GM19452 (cell line): ENCODE measurements around the gene BTG1.
A peak's percentile ranks its signal among the peaks of the same experiment; 100 is the strongest.
"Not testable (repeated sequence)": the region's sequence is repeated elsewhere in the genome, so short reads cannot be mapped to it uniquely, and the experiment has no call there.

Experiments used
- ATAC-seq: cut with Tn5 transposase; IDR thresholded peaks from one replicate; pipeline ENCODE4 v1.9.1; 2021; ENCODE audit not compliant: unreplicated experiment

BTG1 gene

DNA sequence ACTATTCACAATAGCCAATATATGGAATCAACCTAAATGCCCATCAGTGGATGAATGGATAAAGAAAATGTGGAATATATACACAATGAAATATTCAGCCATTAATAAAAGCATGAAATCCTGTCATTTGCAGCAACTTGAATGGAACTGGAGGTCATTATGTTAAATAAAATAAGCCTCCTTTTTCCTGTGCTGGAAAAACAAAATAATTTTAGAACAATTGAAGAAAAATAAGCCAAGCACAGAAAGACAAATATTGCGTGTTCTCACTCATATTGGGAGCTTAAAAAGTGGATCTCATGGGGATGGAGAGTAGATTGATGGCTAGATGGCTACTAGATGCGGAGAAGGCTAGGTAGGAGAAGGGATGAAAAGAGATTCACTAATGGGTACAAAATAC, 6.3 kb upstream of the BTG1 start:
- ATAC-seq = no peak

DNA sequence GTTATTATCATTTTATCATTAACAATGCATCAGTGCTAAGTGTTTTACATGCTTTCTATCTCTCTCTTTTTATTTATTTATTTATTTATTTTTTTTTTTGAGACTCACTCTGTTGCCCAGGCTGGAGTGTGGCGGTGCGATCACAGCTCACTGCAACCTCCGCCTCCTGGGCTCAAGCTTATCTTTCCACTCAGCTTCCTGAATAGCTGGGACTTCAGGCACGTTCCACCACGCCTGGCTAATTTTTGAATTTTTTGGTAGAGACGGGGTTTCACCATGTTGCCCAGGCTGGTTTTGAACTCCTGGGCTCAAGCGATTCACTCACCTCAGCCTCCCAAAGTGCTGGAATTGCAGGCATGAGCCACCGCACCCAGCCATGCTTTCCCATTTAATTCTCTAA, 3.9 kb upstream of the BTG1 start:
- no peak for ATAC-seq

DNA sequence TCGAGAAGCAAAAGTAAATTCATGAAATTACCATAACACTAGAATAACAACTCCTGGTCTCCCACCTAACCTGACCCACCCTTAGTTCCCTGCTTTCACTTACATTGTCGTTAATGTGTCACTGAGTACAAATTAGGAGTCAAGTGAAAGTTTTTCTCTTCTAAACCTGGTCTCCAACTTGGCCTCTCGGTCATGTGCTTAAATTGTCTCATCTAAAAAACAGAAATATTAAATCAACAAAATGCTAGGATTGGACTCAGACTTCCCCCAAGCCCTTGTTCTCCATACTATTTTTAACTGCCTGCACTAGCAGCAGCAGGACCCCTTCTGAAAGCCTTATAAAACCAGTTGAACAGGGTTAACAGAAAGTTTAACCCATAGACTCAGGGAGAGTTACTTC, 1.8 kb upstream of the BTG1 start:
- ATAC-seq = no peak

DNA sequence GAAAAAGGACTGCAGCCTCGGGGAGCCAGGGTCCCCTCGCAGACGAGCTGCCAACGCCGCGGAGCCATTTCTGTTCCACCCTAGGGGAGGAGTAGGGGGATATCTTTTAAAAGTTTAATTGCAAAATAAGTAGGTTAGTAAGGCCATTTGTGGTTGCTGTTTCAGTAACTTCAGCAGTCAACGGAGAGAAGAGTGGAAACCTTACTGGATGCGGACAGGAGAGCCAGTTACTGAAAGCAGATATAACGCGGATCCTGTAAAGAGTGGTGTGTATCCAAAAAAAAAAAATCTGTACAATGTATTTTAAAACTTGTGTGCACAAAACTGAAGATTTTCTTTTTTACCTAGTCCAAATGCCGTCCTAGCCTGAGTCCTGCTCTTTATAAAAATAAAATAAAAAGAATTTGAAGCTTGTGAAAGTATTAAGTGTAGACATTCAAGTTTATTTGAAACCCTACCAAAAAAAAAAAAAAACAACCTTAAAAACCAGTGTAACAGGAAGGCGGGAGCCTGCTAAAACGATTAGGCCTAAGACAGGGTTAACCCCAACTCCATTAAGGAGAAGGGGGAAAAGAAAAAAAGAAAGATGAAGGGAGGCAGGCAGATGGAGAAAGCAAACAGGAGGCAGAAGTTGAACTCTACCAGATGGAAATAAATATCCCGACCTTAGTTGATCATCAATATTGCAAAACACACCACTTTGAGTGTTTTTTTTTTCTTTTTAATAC, 1.0 kb upstream of the BTG1 start:
- ATAC-seq = no peak

DNA sequence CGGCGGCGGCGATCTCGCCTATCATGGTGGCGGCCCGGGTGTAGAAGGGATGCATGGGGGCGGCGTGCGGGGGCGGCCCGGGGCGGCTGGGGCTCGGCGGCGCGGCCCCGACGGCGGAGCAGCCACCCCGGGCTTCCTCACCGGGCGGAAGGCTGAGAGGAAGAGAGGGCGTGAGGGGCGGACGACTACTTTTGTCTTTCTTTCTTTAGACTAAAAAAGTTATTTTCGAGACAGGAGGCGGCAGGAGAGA, 240 bp downstream of the BTG1 start:
- ATAC-seq = no peak

DNA sequence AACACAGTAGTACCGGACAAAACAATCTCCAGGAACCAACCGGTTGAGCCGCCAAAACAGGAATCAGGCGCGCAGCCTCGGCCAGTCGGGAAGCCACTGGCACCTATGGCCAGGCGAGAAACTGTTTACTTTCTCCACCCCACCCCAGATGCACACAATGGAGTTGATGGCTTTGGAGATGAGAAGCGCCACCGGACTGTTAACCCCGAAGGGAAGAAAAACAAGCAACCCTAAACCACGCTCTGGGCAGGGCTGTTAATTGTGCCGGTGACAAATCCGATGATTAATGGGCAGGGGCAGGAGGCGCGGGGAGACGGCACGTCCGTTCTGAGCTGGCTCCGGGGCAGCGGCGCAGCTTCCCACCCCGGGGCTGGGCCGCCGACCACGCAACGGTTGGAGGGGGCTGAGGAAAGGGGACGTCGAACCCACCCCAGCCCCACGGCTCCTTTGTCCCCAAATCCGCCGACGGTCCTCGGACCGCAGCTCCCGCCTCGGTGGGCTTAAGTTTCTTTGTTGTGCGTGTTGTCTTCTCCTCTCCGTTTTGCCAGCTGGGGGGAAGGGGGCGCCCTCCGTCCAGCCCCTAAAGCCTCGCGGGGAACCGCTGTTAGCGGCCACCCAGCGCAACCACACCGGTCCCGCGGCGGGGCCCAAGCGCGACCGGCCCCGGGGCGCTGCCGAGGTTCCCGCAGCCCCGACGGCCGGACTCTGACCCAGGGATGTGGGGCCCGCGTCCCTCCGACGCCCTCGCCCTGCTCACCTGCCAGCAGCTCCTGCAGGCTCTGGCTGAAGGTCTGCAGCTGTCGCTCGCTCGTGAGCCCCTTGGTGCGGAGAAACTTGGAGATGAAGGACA, 790 bp downstream of the BTG1 start:
- ATAC-seq = peak; percentile 0

DNA sequence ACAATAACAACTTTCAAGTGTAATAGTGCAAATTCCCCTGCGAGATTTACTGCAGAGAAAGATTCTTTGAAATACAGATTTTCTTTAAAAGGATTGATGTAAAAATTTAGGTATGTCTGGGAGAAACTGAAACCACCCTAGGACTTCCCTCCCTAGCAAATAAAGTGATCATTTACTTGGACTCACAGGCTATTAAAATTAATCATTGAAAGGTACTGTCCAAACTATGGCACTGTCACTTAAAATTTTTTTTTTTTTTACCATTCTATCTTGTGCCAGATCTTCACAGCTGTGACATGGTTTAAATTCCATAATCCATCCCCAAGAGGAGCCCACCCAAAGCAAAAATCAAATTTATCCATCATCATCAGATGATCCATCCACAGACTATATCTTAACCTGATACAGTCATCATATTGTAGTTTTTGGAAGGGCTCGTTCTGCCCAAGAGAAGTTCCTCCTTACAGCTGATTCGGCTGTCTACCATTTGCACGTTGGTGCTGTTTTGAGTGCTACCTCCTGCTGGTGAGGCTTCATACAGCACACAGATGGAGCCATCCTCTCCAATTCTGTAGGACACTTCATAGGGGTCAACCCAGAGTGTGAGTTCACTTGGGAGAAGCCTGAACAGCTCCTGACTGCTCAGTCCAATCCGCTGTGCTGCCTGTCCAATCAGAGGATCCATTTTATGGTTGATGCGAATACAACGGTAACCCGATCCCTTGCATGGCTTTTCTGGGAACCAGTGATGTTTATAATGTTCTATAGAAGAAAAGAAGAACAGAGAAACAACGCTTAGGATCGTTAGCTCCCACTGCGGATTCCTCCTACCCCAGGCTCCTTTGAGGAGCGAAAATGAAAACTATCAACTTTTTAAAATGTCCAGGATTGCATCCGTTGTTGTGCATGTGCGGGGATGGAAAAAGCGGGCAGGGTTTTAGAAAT, 1.7 kb downstream of the BTG1 start:
- ATAC-seq = peak; percentile 21

DNA sequence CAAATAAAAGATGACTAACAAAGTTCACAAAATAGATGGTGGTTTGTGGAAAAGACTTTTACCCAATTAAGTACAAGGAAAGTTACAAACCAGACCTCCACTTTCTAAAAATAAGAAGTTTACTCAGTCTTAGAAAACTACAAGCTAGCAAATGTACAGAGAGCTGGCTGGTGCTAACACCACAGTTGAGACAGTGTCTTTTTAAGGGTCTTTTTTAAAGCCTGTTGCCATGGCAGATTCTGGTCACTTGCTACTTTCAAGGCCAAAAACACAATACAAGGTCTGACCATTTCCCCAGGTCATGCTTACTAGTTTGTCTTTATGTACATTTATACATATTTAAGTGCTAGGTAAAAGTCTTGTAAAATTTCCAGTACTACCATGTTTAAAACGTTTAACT, 2.4 kb downstream of the BTG1 start:
- ATAC-seq = no peak

DNA sequence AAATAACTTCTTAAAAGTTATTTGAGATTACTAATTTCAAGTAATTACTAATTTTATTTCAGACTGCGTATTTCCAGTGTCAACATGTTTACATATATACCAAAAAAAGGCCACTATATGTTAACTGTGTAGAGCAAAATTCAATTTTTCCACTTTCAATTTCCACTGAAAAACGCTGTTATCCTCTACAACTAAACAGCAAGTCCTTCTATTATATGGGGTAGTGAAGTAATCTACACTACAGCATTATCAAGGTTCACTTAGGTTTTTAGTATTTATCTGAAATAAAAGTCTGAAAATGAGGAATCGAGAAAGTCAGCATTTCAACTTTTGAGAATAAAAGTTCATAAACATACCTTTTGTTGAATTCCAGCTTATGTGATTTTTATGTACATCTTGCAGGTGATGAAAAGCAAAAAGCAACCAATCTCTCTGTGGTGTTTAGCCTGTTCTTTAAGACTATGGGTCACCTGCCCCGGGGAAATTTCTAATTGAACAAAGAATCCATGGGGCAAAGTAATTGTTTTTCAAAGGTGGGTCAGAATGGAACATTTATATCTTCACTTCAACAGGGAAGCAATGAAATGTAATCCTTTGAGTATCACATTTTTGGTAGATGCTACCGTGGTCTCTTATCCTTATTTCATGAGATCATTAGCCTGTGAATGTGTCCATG, 3.3 kb downstream of the BTG1 start:
- ATAC-seq = no peak

DNA sequence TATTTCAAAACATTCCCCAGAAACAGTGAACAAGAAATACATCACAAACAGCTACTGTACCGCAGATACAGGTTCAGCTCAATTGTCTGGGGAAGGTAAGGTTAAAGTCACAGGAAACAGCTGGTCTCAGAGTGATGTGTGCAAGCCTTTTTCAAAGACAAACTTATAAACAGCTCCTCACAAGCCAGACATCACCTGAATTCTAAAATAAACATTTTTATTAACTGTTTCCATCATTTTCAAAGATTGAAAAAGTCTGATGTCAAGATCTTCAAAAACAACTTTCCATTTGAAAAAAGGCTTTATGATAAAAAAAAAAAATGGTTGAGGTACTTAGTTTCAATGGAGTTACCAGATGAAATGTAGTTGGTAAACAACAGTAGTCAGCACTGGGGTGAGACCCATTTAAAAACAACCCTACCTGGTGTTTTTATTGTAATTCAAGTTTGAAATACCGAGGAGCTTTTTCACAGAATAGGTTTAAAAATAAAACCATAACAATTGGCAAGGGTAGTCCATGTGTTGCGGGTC, 4.0 kb downstream of the BTG1 start:
- no peak for ATAC-seq

DNA sequence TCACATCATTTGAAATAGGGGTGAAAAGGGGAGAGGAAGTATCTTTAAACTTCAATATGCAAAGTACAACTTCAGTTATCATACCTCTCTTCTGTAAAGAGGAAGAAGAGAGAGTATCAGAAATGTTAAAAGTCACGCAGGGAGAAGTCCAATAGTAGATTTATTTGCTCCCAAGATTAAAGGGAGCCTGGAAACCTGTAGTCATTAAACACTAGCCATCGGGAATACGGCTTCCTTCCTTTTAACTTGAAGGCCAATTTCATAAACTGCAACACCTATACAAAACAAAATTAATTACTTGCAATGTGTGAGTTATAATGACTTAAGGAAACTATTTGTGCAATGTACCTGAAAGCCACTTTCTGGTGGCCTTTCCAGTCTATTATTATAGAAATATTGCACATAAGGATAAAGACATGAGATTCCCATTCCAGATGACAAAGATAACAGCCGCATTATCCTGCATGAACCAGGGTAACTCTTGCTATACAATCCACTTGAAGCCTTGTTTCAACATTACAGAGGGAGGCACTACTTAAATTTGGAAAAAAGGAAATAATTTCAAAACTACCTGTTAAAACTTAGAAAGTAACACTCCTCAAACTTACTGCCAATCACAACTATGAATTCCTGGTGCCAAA, 4.6 kb downstream of the BTG1 start:
- ATAC-seq = no peak

DNA sequence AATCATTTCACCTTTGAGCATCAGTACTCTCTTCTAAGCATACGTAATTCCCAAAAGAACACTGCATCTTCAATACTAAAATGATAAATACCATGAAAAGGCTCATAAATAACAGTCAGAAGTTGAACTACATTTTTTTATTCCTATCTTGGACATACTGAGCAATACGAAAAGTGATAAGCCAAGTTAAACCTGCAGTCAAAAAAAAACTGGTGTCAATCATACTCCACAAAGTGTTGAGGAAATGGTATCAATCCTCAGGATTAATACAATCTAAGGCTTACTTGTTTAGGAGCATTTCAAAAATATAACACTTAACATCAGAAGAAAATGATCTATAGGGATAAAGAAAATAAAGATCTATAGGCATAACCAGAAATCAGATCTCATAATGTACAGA, 5.5 kb downstream of the BTG1 start:
- no peak for ATAC-seq

DNA sequence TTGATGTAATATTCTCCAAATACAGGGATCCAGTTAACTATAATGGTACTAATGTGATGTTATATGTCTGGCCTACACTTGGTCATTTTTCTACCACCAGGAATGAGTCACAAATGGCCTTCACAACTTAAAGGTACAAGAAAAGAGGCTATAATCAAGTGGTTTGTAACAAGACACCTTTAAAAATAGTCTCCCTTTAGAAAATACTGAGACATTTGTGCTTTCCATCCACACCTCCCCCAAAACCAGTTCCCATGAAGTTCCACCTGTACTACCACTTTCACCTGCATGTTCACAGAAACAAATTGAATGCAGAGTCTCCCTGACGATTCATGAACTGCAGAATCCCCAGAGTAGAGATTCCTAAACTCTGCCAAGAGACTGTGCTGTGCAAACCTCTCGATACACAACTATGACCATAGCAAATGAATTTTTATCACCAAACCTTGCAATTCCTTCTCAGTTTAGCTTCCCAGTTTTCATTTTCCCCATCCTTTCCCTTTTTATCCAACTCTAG, 6.0 kb downstream of the BTG1 start:
- ATAC-seq = no peak

DNA sequence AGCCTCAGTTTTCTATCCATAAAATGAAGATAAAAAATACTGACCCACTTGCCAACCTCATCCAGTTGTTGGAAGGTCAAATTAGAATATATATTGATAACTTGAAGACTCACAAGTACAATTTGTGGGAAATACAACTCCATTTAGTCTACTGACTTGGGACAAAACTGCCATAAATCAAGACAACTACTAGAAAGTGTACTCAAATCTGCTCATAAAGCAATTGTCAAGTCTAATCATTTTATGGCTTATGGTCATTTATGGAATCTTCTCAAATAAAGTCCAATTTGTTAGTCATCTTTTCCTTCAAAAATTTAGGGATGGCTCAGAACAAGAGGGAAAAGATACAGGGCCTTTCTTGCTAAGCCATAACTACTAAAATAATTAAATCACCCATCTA, 7.0 kb downstream of the BTG1 start:
- ATAC-seq = no peak

DNA sequence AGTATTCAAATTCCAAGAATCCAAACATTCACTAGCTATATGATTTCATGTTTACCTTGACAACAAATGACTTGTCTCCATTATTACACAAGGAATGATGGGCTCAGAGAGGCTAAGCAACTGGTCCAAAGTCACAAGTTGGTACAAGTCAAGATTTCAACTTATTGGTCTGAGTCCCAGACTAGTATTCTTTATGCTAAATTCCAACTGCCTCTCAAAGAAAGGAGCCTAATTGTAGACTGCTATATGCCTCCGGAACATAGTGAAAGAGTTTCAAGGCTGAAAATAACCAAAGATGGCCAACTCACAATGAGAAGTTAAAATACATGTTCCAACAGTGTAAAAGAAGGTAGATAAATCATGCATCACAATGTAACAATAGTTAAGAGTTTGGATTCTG, 7.5 kb downstream of the BTG1 start:
- no peak for ATAC-seq

DNA sequence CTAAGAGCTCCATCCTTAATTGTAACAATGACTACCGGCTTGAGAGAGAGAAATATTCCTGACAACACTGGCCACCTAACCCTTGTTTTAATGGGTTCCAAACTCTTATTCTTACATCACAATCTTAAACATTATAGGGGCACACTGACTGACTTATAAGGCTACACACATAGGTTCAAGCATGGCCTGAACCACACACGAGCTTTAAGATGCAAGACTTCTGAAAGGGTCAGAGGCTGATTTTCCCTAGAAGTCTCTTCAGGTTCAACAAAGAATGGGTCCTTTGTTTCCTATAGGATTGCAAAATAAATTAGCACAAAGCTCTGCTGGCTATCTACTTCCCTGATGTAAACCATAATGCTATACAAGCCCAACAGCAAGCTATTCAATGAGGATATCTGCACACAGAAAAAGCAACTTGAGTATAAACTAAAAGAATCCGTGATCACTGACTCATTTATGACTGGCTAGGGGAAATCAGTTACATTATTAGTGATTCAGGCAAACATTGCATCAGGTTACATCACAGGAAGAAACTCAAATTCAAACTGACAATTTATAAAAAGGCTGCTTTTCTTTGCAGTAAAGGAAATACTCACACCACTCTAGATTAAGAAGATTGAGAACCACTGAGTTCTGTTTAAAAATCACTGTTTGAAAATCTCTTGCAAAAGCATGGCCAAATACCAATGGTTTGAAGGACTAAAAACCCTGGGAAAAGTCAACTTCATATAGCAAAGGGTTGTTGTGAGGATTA, 8.5 kb downstream of the BTG1 start:
- ATAC-seq = no peak

DNA sequence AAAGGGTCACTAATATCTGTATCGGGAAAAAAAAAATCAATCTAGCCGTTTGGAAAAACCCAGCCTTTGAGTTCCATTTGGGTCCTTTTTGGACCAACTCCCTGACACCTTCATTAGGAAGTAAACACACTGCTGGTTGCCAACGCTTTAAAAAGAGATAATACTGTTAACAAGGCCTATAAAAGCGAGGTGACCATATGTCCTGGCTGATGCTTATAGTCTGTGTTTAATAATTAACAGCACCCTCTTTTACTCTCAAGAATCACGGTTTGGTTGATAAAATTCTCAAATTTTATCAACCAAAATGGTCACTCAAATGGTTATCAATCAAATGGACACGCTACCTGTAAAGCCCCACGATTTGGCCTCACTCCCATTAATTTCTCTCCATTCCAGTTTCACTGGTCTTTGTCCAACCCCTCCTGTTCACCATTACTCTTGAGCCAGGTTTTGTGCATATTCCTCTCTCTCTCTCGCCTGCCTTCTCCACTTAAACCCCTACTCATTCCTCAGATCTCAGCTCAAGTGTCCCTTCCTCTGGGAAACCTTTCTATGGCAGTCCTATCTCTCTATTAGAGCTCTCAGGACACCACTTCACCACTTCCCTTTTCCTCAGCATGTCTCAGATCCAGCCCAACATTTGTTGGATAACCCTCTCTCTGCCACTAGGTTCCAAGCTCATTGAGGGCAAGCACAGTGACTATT, 9.5 kb downstream of the BTG1 start:
- ATAC-seq = no peak

DNA sequence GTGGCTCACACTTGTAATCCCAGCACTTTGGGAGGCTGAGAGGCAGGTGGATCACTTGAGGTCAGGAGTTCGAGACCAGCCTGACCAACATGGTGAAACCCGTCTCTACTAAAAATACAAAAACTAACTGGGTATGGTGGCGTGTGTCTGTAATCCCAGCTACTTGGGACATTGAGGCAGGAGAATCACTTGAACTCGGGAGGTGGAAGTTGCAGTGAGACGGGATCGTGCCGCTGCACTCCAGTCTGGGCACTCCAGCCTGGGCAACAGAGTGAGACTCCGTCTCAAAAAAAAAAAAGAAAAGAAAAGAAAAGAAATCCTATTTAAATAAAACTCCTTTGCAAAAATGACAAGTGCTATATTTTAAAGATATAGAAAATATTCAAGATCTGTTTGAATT, 10.1 kb downstream of the BTG1 start:
- ATAC-seq = not testable (repeated sequence)
